GM18873 (cell line): ENCODE results near the gene ATXN1.
"Not testable (repeated sequence)": the region's sequence is repeated elsewhere in the genome, so short reads cannot be mapped to it uniquely, and the experiment has no call there.

Source experiments
- ATAC-seq: cut with Tn5 transposase; IDR thresholded peaks from one replicate; pipeline ENCODE4 v1.9.1; 2021; ENCODE audit warnings: mild to moderate bottlenecking, moderate library complexity, moderate number of reproducible peaks; ENCODE audit not compliant: unreplicated experiment, low FRiP score

Gene ATXN1

GRCh38 chr6:16725145-16725864, 36.0 kb downstream of the ATXN1 start:
- ATAC-seq: no peak

GRCh38 chr6:16723826-16724225, 37.4 kb downstream of the ATXN1 start:
- no peak for ATAC-seq

GRCh38 chr6:16723402-16723801, 37.9 kb downstream of the ATXN1 start:
- no peak for ATAC-seq

- no peak for ATAC-seq
Observed at GRCh38 chr6:16722630-16723029, 38.6 kb downstream of the ATXN1 start.

- ATAC-seq: no peak
Observed at GRCh38 chr6:16721977-16722376, 39.3 kb downstream of the ATXN1 start.

- no peak for ATAC-seq
Observed at GRCh38 chr6:16720861-16721260, 40.4 kb downstream of the ATXN1 start.

GRCh38 chr6:16719488-16719887, 41.8 kb downstream of the ATXN1 start:
- ATAC-seq: no peak

- ATAC-seq: no peak
Observed at GRCh38 chr6:16718356-16718755, 42.9 kb downstream of the ATXN1 start.

- ATAC-seq: no peak
Observed at GRCh38 chr6:16717275-16717942, 43.9 kb downstream of the ATXN1 start.

GRCh38 chr6:16716321-16716858, 44.9 kb downstream of the ATXN1 start:
- no peak for ATAC-seq

GRCh38 chr6:16713597-16713996, 47.7 kb downstream of the ATXN1 start:
- no peak for ATAC-seq

GRCh38 chr6:16712931-16713484, 48.3 kb downstream of the ATXN1 start:
- no peak for ATAC-seq

- ATAC-seq: peak; percentile 60
Observed at GRCh38 chr6:16712255-16712930, 48.9 kb downstream of the ATXN1 start.

GRCh38 chr6:16711546-16712254, 49.6 kb downstream of the ATXN1 start:
- ATAC-seq: peak; percentile 7

GRCh38 chr6:16706911-16707783, 54.1 kb downstream of the ATXN1 start:
- no peak for ATAC-seq

- ATAC-seq: not testable (repeated sequence)
Observed at GRCh38 chr6:16706491-16706890, 54.8 kb downstream of the ATXN1 start.

GRCh38 chr6:16706029-16706428, 55.2 kb downstream of the ATXN1 start:
- no peak for ATAC-seq

- ATAC-seq: no peak
Observed at GRCh38 chr6:16705081-16705993, 55.9 kb downstream of the ATXN1 start.
